Esophagus squamous epithelium (tissue), 5 donors: ENCODE data around the gene NFATC4. TPM values are rescaled to one million over a fixed set of nuclear protein-coding genes. Genes with fewer than 3 reads are reported as not detected.

Experiments
- DNase-seq: peaks from one replicate; lab custom pipeline; 2025; lab: John Stamatoyannopoulos, UW
- H3K27ac ChIP-seq, 4 donors: fragments of 200-600 bp; sonication (generic); one replicate each; pipeline ENCODE4 v1.5.1; 2016 to 2019; ENCODE audit warnings: mild to moderate bottlenecking in 1 of 4
- H3K27me3 ChIP-seq, 4 donors: fragments of 200-600 bp; sonication (generic); 1 replicate in 3 of 4; 2 replicates in 1 of 4; pipeline versions ENCODE4 v1.5.1 to v1.6.0; 2017 to 2021; ENCODE audit warnings: antibody characterized with exemption in 1 of 4
- H3K36me3 ChIP-seq, 3 donors: fragments of 200-600 bp; sonication (generic); one replicate each; pipeline ENCODE4 v1.5.1; 2016 to 2019
- H3K4me1 ChIP-seq, 3 donors: fragments of 200-600 bp; sonication (generic); one replicate each; pipeline ENCODE4 v1.5.1; 2017 to 2019
- H3K4me3 ChIP-seq, 4 donors: fragments of 200-600 bp; sonication (generic); 1 replicate in 3 of 4; 2 replicates in 1 of 4; pipeline ENCODE4 v1.5.1; 2016 to 2019; ENCODE audit warnings: mild to moderate bottlenecking in 2 of 4, moderate library complexity in 1 of 4
- H3K9me3 ChIP-seq, 3 donors: fragments of 200-600 bp; sonication (generic); one replicate each; pipeline ENCODE4 v1.5.1; 2016 to 2019
- POLR2A ChIP-seq, 4 donors: fragments of 450-650 bp; IDR thresholded peaks; one replicate each; pipeline ENCODE4 v1.6.1; 2017; ENCODE audit warnings: antibody characterized with exemption in 4 of 4, mild to moderate bottlenecking in 4 of 4, moderate library complexity in 3 of 4
- WGBS, 2 donors: methylation state at CpG; one replicate each; pipeline ENCODE4 v1.1.5; 2018; 5-methylcytosine and 5-hydroxymethylcytosine counted together
- intact Hi-C: fragments of 100-400 bp; cut with DNase I; formaldehyde crosslinking; loops from one replicate; pipeline ENCODE4 v1.15.0; 2022
- total RNA-seq, 4 donors: library from RNA; depleted of rRNA; stranded (reverse); fragments of >200 nt; gene quantifications; one replicate each; pipeline ENCODE4 v1.1.0, GENCODE V29; 2016
- TF ChIP-seq, protein P1 (sequence below), 6 experiments: fragments of 450-650 bp in 4 of 6; fragments of 200-600 bp in 2 of 6; sonication (generic) in 2 of 6; IDR thresholded peaks; one replicate each; pipeline ENCODE4 v1.5.1; 2016 to 2019; ENCODE audit warnings: antibody characterized with exemption in 6 of 6, mild to moderate bottlenecking in 4 of 6, moderate library complexity in 4 of 6
- donor health status: DM: yes; HTN: yes; CAD: no.

The NFATC4 gene
- total RNA-seq, 4 donors from 2014 or later: 2.7 to 22.5 (median 9.2) TPM

DNA sequence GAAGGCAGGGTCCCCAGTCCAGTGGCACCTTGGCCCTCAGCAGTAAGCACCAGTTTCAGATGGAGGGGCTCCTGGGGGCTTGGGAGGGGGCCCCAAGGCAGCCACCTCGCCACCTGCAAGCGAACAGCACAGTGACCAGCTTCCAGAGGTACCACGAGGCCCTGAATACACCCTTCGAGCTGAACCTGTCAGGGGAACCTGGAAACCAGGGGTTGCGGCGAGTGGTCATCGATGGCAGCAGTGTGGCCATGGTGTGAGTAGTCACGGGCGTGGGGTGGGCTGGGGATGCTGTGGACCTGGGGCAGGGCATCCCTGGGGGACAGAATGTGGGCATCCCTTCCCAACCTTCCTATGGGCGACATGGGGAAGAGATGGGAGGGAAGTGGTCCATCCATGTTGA, 42.0 kb downstream of the NFATC4 start:
- WGBS, 2 donors: 85 to 86% methylated on average over 7 to 9 of the region's 10 CpGs
- peaks cover 0 to 10% (median 0%) of the 10 kb centered on the region in 3 donors for H3K4me1 ChIP-seq
- DNase-seq: no peak
- intact Hi-C loops: no loop called here
- no peaks in the 10 kb centered on the region for H3K9me3 ChIP-seq
- TF ChIP-seq POLR2A (IDR thresholded peaks at IDR 0.05): no peak
- TF ChIP-seq, protein P1, sequence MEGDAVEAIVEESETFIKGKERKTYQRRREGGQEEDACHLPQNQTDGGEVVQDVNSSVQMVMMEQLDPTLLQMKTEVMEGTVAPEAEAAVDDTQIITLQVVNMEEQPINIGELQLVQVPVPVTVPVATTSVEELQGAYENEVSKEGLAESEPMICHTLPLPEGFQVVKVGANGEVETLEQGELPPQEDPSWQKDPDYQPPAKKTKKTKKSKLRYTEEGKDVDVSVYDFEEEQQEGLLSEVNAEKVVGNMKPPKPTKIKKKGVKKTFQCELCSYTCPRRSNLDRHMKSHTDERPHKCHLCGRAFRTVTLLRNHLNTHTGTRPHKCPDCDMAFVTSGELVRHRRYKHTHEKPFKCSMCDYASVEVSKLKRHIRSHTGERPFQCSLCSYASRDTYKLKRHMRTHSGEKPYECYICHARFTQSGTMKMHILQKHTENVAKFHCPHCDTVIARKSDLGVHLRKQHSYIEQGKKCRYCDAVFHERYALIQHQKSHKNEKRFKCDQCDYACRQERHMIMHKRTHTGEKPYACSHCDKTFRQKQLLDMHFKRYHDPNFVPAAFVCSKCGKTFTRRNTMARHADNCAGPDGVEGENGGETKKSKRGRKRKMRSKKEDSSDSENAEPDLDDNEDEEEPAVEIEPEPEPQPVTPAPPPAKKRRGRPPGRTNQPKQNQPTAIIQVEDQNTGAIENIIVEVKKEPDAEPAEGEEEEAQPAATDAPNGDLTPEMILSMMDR (IDR thresholded peaks at IDR 0.05): no peak
- H3K4me3 ChIP-seq: no peak overlapping the region
- H3K36me3 ChIP-seq: peaks cover 0 to 93% (median 18%) of the 10 kb centered on the region in 3 donors
- no peak overlapping the region for H3K27ac ChIP-seq
- no peaks in the 10 kb centered on the region for H3K27me3 ChIP-seq

DNA sequence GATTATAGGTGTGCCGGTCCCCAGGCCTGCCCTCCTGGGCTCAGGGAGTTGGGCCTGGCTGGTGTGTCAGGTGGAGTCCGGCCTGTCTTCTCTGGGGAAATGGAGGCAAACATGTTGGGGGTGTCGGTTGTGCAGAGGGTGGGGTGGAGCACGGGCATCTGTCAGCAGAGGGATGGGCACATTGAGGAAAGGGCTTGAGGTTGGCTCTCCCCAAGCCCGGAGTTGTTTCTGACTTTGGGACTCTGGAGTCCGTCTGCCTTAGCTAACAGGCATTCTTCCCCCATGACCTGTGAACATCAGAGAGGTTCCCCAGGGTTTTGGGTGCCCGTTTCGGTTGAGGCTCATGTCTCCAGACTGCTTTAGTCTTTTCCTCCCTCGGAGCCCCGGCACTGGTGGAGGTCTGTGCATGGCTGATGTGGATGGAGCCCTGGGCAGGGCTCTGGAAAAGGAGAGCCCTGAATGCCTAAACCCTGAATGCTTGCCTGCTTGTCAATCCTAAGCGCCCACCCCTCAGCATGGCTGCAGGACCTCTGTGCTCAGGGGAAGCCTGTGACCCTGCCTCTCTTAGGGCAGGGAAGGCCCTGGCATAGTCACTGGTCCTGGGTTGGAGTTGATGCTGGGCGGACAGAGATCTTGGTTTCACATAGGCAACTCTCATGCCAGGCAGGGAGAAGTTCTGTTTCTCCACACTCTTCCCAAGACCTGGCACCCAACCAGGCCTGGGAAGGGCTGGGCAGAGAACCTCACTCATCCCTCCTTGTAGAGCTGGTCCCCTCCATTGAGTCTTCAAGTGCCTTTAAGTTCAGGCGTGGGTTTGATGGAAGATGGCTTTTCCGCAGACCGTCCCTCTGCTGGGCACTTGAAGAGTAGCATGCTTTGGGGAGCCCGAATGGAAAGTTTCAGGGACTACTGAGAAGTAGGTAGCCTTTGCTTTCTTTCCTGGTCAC, 43.7 kb downstream of the NFATC4 start:
- H3K4me1 ChIP-seq: peaks cover 0 to 7% (median 0%) of the 10 kb centered on the region in 3 donors
- WGBS, 2 donors: 26 to 54% methylated on average over 5 to 11 of the region's 16 CpGs
- no peak for DNase-seq
- intact Hi-C loops: no loop called here
- H3K27ac ChIP-seq: no peak overlapping the region
- H3K36me3 ChIP-seq: peaks cover 0 to 91% (median 21%) of the 10 kb centered on the region in 3 donors
- no peaks in the 10 kb centered on the region for H3K9me3 ChIP-seq
- TF ChIP-seq POLR2A (IDR thresholded peaks at IDR 0.05): no peak
- TF ChIP-seq, protein P1 (IDR thresholded peaks at IDR 0.05): peak; percentile 19 to 83 (median 66)
- no peaks in the 10 kb centered on the region for H3K27me3 ChIP-seq
- no peak overlapping the region for H3K4me3 ChIP-seq

DNA sequence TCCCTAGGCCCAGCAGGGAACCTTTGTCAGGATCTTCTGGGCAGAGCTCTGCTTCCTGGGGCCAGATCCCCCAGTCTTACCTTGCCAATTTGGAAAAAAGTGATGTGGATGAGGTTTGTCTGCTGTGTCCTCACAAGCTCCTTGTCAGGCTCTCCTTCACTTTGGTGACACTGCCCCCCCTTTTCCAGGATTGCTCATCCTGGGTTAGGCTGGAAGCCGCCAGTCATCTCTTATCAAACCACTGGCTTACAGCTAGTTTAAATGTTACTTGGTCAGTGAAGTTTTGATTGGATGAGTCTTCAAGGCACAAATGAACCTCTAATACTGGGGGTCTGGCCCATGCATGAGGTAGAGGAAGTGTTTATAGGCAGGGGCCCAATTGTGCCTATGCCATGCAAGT, 46.1 kb downstream of the NFATC4 start:
- H3K36me3 ChIP-seq: peaks cover 0 to 67% (median 14%) of the 10 kb centered on the region in 3 donors
- intact Hi-C loops: no loop called here
- DNase-seq: no peak

DNA sequence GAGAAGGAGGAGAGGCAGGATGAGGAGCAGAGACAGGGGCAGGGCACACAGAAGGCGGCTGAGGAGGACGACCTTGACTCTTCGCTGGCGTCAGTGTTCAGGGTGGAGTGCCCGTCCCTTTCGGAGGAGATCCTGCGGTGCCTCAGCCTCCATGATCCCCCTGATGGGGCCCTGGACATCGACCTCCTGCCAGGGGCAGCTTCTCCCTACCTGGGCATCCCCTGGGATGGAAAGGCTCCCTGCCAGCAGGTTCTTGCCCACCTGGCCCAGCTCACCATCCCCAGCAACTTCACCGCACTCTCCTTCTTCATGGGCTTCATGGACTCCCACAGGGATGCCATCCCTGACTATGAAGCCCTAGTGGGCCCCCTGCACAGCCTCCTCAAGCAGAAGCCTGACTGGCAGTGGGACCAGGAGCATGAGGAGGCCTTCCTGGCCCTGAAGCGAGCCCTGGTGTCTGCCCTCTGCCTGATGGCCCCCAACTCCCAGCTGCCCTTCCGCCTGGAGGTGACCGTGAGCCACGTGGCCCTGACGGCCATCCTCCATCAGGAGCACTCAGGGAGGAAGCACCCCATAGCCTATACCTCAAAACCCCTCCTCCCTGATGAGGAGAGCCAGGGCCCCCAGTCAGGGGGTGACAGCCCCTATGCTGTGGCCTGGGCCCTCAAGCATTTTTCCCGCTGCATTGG, 46.9 kb downstream of the NFATC4 start:
- H3K36me3 ChIP-seq: peaks cover 0 to 59% (median 14%) of the 10 kb centered on the region in 3 donors
- no peaks in the 10 kb centered on the region for H3K27me3 ChIP-seq
- H3K4me3 ChIP-seq: no peak overlapping the region
- 83 to 85% methylated on average over 6 to 14 of the region's 15 CpGs for WGBS, 2 donors
- H3K4me1 ChIP-seq: peaks cover 6 to 29% (median 15%) of the 10 kb centered on the region in 3 donors
- intact Hi-C loops: no loop called here
- no peaks in the 10 kb centered on the region for H3K9me3 ChIP-seq
- H3K27ac ChIP-seq: no peak overlapping the region
- no peak for TF ChIP-seq POLR2A (IDR thresholded peaks at IDR 0.05)
- TF ChIP-seq, protein P1 (IDR thresholded peaks at IDR 0.05): no peak
- DNase-seq: no peak

More for the DNA sequence above, 46.1 kb downstream of the NFATC4 start:
- H3K9me3 ChIP-seq: no peaks in the 10 kb centered on the region
- no peak overlapping the region for H3K4me3 ChIP-seq
- peaks cover 6 to 24% (median 13%) of the 10 kb centered on the region in 3 donors for H3K4me1 ChIP-seq
- no peaks in the 10 kb centered on the region for H3K27me3 ChIP-seq
- WGBS, 2 donors: no CpG with 5 or more reads among the region's 1 CpG
- no peak for TF ChIP-seq POLR2A (IDR thresholded peaks at IDR 0.05)
- TF ChIP-seq, protein P1 (IDR thresholded peaks at IDR 0.05): no peak
- H3K27ac ChIP-seq: no peak overlapping the region
